HUES6 (cell line): ENCODE results near the gene CTIF.

Experiments used
- H3K27ac ChIP-seq: 2 replicates; pipeline ENCODE4 v1.7.0; 2013; ENCODE audit warnings: low read depth, mild to moderate bottlenecking, low read length, inconsistent platforms
- H3K27me3 ChIP-seq: 2 replicates; pipeline ENCODE4 v1.6.1; 2013; ENCODE audit warnings: low read length; ENCODE audit not compliant: control insufficient read depth, insufficient read depth
- H3K36me3 ChIP-seq: 2 replicates; pipeline ENCODE4 v1.6.1; 2013; ENCODE audit warnings: low read length; ENCODE audit not compliant: control insufficient read depth, insufficient read depth
- H3K4me1 ChIP-seq: 2 replicates; pipeline ENCODE4 v1.6.1; 2013; ENCODE audit warnings: low read length; ENCODE audit not compliant: control insufficient read depth, insufficient read depth
- H3K4me3 ChIP-seq: 2 replicates; pipeline ENCODE4 v1.5.1; 2013; ENCODE audit warnings: low read depth, low read length
- H3K9ac ChIP-seq: one replicate; pipeline ENCODE4 v1.6.1; 2013; ENCODE audit warnings: mild to moderate bottlenecking, low read length
- H3K9me3 ChIP-seq: 2 replicates; pipeline ENCODE4 v1.6.1; 2013; ENCODE audit warnings: low read depth, low read length; ENCODE audit not compliant: control insufficient read depth, insufficient read depth

CTIF gene

DNA sequence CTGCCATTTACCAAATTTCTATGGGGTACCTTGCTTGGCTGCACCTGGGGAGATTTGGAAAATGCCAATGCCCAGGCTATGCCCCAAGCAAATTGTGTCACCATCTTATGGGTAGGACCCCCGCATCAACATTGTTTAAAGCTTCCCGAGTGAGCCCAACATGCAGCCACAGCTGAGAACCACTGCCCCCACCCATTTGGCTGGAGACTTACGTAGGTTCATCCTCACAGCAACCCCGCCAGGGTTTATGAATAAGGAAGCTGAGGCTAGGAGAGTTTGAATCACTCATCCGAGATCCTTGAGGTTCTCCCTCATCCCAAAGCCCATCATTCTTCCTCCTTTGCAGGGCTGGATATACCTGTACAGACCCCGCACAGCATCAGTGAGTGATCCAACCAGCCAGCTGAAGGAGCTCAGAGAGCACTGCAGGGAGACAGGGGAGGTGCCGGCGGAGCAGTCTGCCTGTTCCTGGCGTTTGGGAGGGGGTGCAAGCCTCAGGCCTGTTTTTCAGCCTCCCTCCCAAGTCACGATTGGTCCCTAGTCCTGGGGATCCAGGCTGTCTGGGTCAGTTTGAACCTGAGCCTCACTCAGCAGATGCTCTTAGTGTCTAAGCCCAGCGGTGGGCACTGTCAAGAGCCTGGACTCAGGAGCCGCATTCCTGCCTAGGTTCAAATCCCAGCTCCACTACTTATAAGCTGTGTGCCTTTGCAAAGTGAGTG is 247.1 kb downstream of the CTIF start:
- peaks cover 28% of the 10 kb centered on the region; the same call in 1 of the 2 replicates for H3K4me1 ChIP-seq
- H3K4me3 ChIP-seq = no peak overlapping the region
- H3K36me3 ChIP-seq = no peaks in the 10 kb centered on the region
- no peaks in the 10 kb centered on the region for H3K9me3 ChIP-seq
- H3K27ac ChIP-seq = no peak overlapping the region
- no peaks in the 10 kb centered on the region for H3K27me3 ChIP-seq
- no peak overlapping the region for H3K9ac ChIP-seq

DNA sequence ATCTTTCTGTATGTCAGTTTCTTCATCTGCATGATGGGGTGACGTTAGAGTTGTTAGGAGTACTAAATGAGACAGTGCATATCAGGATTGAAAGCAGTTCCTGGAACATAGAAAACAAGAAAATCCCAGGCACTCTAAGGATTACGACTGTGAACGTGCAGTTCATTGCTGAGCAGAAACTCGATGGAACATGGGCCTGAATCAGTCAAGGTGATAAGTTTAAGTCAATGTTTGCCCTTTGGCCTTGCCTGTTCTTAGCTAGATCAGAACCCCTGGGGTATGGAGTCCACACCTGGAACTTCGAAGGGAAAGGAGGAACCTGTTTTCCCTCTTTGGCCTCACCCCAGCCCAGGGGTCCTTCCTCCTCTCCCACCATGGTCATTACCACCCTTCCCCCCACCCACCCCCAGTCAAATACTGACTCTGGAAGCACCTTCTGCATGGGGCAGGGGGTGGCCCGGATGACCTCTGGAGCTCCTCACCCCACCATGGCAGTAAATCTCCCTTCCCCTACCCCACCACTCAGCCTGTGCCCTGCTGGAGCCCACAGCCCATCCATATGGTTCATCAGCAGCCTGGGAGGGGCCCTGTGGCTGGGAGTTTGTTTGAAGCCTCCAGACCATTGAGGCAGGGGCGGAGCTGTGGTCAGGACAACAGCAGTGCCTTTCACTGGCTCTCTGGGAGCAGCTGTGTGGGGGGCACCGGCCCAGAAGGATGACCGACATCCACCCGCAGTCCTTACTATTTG is 247.8 kb downstream of the CTIF start:
- Histone ChIP-seq H3K4me3 (no peak overlapping the region), H3K4me1 (peaks cover 20% of the 10 kb centered on the region; the same call in 1 of the 2 replicates), H3K27me3 (no peaks in the 10 kb centered on the region), H3K36me3 (no peaks in the 10 kb centered on the region), H3K27ac (no peak overlapping the region), H3K9ac (no peak overlapping the region), H3K9me3 (no peaks in the 10 kb centered on the region)

DNA sequence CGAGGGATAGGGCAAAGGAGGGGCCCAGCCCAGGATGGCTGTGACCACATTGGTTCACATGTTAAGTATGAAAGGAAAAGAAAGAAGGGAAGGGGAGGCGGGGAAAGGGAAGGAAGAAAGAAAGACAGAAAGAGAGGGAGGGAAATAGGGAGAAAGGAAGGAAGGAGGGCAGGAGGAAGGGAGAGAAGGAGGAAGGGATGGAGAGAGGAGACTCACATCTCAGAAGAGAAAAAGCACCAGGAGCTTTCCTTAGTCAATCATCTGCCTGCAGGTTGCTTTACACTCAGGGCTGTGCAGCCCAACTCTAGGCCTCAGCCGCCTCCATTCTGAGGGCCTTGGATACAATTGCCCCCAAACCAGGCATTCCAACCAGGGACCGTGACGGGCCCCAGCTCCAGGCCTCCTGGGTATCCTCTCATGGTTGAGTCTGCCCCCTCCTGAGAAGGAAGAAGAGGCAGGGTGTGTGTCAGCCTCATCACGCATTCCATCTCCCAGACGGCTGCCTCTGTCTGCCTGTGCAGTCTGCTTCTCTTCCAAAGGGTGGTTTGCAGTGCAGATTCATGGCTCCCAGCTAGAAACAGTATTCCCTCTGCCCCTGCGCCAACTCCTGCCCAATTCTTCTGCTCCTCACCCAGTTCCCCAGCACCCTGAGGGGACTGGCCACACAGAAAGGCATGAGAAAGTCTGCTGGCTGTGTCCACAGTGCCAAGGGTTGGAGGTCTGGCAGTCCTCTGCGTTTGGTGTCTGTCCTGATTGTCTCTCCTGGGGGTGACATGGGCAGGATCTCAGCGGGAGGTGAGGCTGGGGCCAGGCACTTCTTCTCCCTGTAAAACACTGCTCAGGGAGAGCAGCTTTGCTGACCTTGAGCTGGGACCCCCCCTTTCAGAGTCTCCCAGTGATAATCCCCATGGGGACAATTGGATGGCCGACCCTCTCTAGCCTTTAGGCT is 248.6 kb downstream of the CTIF start:
- no peaks in the 10 kb centered on the region for H3K27me3 ChIP-seq
- H3K4me1 ChIP-seq = peaks cover 17% of the 10 kb centered on the region; the same call in 1 of the 2 replicates
- H3K36me3 ChIP-seq = no peaks in the 10 kb centered on the region
- H3K27ac ChIP-seq = no peak overlapping the region
- no peak overlapping the region for H3K4me3 ChIP-seq
- peak overlapping the region; percentile 55 for H3K9ac ChIP-seq
- H3K9me3 ChIP-seq = no peaks in the 10 kb centered on the region

DNA sequence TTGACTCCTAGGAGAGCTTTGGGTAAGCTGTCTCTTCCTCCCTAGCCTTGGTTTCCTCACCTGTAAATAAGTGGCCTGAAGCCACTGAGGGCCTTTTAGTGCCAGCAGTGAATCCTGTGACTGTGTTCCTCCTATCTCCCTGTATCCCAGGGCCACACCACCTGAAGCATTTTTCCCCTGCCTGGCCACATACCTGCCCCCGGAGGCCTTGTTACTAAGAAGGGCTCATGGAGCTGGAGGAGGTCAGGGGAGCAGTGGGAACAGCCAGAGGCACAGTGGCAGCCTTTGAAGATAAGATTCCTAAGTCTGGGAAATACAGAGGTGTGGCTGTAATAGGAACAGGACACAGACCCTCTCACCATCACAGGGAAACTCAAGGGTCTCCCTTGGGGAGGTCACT is 249.5 kb downstream of the CTIF start:
- H3K36me3 ChIP-seq = no peaks in the 10 kb centered on the region
- H3K9ac ChIP-seq = no peak overlapping the region
- H3K4me3 ChIP-seq = no peak overlapping the region
- no peak overlapping the region for H3K27ac ChIP-seq
- H3K9me3 ChIP-seq = no peaks in the 10 kb centered on the region
- H3K27me3 ChIP-seq = no peaks in the 10 kb centered on the region
- H3K4me1 ChIP-seq = peaks cover 17% of the 10 kb centered on the region; the same call in 1 of the 2 replicates

DNA sequence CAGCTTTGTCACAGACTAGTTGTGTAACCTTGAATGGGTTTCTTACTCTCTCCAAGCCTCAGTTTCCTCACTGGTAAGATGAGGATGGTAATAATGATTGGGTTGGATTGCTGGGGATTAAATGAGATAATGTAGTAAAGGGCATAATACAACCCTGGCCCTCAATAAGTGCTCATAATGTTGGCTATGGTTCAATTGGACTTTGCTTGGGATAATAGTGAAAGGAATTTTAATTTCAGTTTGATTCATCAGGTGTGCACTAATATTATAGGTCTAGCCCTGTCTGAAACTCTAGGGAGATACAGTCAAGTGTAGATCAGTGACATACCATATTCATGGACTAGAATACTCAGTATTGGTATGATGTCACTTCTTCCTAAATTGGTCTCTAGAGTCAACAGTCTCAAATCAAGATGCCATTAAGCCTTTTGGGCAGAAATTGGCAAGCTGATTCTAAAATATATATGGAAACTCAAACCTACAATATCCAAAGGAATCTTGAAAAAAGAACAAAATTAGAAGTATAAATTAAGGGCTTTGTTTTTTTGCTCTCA is 250.5 kb downstream of the CTIF start:
- Histone ChIP-seq H3K27me3 (no peaks in the 10 kb centered on the region), H3K4me1 (peaks cover 17% of the 10 kb centered on the region; the same call in 1 of the 2 replicates), H3K9ac (no peak overlapping the region), H3K4me3 (no peak overlapping the region), H3K36me3 (no peaks in the 10 kb centered on the region), H3K27ac (no peak overlapping the region), H3K9me3 (no peaks in the 10 kb centered on the region)

DNA sequence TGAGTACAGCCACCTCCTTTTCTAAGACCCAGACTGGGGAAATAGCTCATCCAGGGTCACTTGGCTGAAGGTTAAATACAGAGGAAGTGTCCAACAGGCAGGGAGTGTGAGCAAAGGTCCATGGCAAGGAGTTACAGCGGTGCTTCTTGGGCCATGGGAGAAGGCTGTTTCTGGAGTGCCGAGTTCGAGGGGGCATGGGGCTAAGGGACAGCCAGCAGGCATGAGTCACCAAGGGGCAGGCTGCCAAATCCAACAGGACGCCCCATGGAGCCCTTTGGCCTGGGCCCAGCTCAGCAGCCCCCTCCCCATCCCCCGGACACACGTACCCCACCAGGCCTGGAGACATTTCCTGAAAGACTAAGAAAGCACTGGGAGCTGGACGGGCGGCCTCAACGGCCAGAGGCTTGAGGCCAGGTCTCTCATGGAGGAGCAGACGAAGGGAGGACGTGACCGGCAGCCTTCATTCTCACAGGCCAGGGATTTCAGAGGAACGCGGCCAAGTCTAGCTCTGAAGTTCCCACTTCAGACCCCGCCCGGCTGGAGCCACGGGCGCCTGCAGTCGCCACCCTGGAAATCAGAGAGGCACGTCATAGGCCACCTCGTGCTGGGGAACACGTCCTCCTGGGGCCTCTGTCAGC is 251.5 kb downstream of the CTIF start:
- Histone ChIP-seq H3K36me3 (no peaks in the 10 kb centered on the region), H3K27ac (no peak overlapping the region), H3K27me3 (no peaks in the 10 kb centered on the region), H3K4me3 (no peak overlapping the region), H3K4me1 (peaks cover 17% of the 10 kb centered on the region; the same call in 1 of the 2 replicates), H3K9ac (no peak overlapping the region), H3K9me3 (no peaks in the 10 kb centered on the region)

DNA sequence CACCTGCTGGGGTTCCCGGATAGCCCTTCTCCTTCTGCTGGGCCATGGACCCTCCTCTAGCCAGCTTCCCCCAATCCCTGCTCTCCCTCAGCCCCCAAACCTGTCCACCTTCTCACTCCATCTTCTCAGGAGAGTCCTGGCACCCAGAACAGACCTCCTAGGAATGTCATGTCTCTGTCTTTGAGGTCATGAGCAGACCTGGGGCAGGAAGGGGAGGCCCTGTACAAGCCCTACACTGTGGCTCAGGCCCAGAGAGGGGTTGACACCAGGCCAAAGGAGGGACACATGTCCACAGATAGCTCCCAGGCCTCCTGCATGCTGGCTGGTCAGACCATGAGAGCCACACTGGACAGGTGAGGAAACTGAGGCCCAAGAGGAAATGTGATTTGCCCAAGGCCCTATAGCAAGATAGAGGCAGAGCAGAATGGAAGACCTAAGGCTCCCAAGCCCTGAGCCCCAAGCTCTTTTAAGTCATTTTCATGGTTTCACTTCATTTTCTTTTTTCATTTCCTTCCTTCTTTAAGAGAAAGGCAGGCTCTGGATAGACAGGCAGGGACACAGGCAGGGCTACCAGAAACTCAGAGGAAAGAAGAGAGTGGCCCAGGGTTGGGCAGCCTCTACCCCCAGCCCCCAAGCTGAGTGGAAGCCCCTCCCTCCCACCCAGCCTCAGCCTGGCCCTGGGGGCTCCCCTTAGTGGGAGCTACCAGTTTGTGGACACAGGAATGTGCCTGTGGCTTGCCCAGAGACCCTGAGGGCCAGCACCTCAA is 252.2 kb downstream of the CTIF start:
- Histone ChIP-seq H3K36me3 (no peaks in the 10 kb centered on the region), H3K4me3 (no peak overlapping the region), H3K27me3 (no peaks in the 10 kb centered on the region), H3K27ac (no peak overlapping the region), H3K9me3 (no peaks in the 10 kb centered on the region), H3K4me1 (peaks cover 17% of the 10 kb centered on the region; the same call in 1 of the 2 replicates), H3K9ac (no peak overlapping the region)

DNA sequence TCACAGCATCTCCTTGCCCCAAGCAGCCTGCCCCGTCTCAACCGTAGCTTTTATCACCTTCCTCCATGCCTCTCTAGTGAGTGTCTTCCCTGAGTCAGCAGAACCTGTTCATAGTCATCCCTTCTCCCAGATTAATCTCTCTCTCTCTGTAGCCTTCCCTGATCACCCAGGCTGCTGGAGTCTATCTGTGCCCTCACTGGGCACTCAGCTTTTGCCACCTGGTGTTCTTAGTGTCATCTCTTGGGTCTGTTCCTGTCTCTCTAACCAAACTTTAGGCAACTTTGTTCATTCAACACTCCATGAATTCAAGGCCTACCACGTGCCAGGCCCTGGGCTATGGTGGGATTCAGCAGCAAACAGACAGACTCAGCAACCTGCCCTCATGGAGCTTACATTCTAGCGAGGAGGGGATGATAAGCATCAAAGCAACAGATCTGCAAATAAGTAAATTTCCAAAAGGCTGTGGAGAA is 252.8 kb downstream of the CTIF start:
- H3K4me1 ChIP-seq = peaks cover 14% of the 10 kb centered on the region; the same call in 1 of the 2 replicates
- H3K4me3 ChIP-seq = no peak overlapping the region
- no peaks in the 10 kb centered on the region for H3K27me3 ChIP-seq
- H3K9ac ChIP-seq = no peak overlapping the region
- no peaks in the 10 kb centered on the region for H3K36me3 ChIP-seq
- no peaks in the 10 kb centered on the region for H3K9me3 ChIP-seq
- no peak overlapping the region for H3K27ac ChIP-seq

DNA sequence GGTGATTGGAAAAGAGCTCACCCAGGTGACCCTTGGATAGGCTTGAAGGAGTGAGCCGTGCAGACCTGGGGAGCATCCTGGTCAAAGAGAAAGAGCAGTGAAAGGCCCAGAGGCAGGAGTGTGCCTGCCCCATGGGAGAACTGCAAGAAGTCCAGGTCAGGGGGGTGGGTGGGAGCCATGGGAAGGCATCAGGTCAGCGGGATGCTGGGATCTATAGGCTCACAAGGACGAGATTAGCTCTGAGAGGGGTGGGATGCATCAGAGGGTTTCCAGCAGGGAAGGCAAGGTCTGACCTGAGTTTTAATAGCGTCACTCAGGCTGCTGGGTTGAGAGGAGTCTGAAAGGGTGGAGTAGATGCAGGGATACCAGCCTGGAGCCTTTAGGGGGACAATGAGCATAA is 253.3 kb downstream of the CTIF start:
- H3K9ac ChIP-seq = no peak overlapping the region
- no peaks in the 10 kb centered on the region for H3K27me3 ChIP-seq
- H3K4me3 ChIP-seq = no peak overlapping the region
- H3K9me3 ChIP-seq = no peaks in the 10 kb centered on the region
- H3K27ac ChIP-seq = no peak overlapping the region
- H3K4me1 ChIP-seq = peaks cover 13% of the 10 kb centered on the region; the same call in 1 of the 2 replicates
- no peaks in the 10 kb centered on the region for H3K36me3 ChIP-seq
